BJ (cell line): ENCODE measurements around the gene TNIP2. TPM values are rescaled to one million over a fixed set of nuclear protein-coding genes. Genes with fewer than 3 reads are reported as not detected.

Source experiments
- CTCF ChIA-PET: fragments of 350-600 bp; formaldehyde crosslinking; extraction: SDS; loops from one replicate; lab custom pipeline; 2021; ENCODE audit warnings: antibody characterized with exemption, inconsistent platforms; lab: Yijun Ruan, JAX
- POLR2A ChIA-PET: fragments of 300-600 bp; sonication (Branson Sonifier 250); formaldehyde crosslinking; extraction: SDS; loops from one replicate; lab custom pipeline; 2021; ENCODE audit warnings: antibody characterized with exemption; lab: Charles Lee
- DNase-seq: peaks from one replicate; pipeline ENCODE4 v3.0.0-alpha.2; 2011; ENCODE audit warnings: low read depth
- H3K27me3 ChIP-seq: 2 replicates; pipeline ENCODE4 v1.6.0; 2011; ENCODE audit warnings: low read length; ENCODE audit not compliant: control insufficient read depth, insufficient read depth
- H3K36me3 ChIP-seq: 2 replicates; pipeline ENCODE4 v1.5.1; 2011; ENCODE audit warnings: low read length; ENCODE audit not compliant: control insufficient read depth, insufficient read depth
- H3K4me3 ChIP-seq: 2 replicates; pipeline ENCODE4 v1.5.1; 2011; ENCODE audit warnings: low read depth, mild to moderate bottlenecking, control low read depth, low read length
- polyA plus RNA-seq: library from polyadenylated mRNA; depleted of rRNA; stranded (reverse); fragments of >200 nt; gene quantifications from 2 replicates; pipeline ENCODE4 v1.2.3, GENCODE V29; 2011; rRNA removed
- TF ChIP-seq, protein P1 (sequence below): IDR thresholded peaks from 2 replicates; pipeline ENCODE4 v1.5.1; 2011; ENCODE audit warnings: low read depth, mild to moderate bottlenecking, control low read depth, inconsistent platforms, low read length, moderate library complexity; ENCODE audit not compliant: insufficient read depth

TNIP2 gene
- polyA plus RNA-seq, 1 experiment: 48.1 TPM

- POLR2A ChIA-PET: no interaction called here
- TF ChIP-seq, protein P1, sequence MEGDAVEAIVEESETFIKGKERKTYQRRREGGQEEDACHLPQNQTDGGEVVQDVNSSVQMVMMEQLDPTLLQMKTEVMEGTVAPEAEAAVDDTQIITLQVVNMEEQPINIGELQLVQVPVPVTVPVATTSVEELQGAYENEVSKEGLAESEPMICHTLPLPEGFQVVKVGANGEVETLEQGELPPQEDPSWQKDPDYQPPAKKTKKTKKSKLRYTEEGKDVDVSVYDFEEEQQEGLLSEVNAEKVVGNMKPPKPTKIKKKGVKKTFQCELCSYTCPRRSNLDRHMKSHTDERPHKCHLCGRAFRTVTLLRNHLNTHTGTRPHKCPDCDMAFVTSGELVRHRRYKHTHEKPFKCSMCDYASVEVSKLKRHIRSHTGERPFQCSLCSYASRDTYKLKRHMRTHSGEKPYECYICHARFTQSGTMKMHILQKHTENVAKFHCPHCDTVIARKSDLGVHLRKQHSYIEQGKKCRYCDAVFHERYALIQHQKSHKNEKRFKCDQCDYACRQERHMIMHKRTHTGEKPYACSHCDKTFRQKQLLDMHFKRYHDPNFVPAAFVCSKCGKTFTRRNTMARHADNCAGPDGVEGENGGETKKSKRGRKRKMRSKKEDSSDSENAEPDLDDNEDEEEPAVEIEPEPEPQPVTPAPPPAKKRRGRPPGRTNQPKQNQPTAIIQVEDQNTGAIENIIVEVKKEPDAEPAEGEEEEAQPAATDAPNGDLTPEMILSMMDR: no peak
- H3K27me3 ChIP-seq: no peaks in the 10 kb centered on the region
- DNase-seq: no peak
- CTCF ChIA-PET: interaction anchor here (1.5 kb wide), 1 partner anchor 478 kb away, joined by 3 read pairs; no protein-coding TSS in a partner anchor
- peaks cover 45% of the 10 kb centered on the region for H3K36me3 ChIP-seq
- H3K4me3 ChIP-seq: no peak overlapping the region
Measured at GRCh38 chr4:2697995-2698414, 58.1 kb downstream of the TNIP2 start.

- ChIA-PET CTCF (no interaction called here), POLR2A (no interaction called here)
- H3K36me3 ChIP-seq: peaks cover 41% of the 10 kb centered on the region
- TF ChIP-seq, protein P1: no peak
- no peak overlapping the region for H3K4me3 ChIP-seq
- no peak for DNase-seq
- H3K27me3 ChIP-seq: no peaks in the 10 kb centered on the region
Measured at GRCh38 chr4:2696423-2696822, 59.7 kb downstream of the TNIP2 start.

DNA sequence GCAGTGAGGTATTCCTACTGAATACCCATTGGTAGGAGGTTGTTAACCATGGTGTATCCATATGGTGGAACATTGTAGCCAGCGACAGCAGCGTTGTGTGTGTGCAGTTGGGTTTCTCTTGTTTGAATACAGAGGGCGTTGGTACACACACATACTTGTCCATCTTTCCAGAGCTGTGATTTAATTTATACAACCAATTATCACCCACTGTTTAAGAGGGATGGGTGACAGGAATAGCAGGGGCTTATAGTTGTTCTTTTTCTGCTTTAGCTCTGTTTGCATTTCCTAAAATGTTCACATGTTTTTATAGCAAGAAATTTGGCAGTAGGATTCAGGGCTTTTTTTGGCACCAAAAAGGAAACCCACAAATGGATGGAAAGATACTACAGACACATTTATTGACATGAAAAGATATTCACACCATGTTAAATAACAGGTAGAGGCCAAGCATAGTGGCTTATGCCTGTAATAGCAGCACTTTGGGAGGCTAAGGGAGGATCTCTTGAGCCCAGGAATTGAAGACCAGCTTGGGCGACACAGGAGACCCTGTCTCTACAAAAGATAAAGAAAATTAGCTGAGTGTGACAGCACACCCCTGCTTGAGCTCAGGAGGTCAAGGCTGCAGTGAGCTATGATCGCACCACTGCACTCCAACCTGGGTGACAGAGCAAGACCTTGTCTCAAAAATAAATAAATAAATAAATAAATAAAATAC, 60.6 kb downstream of the TNIP2 start:
- CTCF ChIA-PET: interaction anchor here (1.6 kb wide), 1 partner anchor 10 kb away, joined by 4 read pairs; no protein-coding TSS in a partner anchor
- DNase-seq: no peak
- TF ChIP-seq, protein P1: no peak
- H3K4me3 ChIP-seq: no peak overlapping the region
- H3K27me3 ChIP-seq: no peaks in the 10 kb centered on the region
- peaks cover 47% of the 10 kb centered on the region for H3K36me3 ChIP-seq
- POLR2A ChIA-PET: no interaction called here

- Histone ChIP-seq H3K4me3 (no peak overlapping the region), H3K27me3 (no peaks in the 10 kb centered on the region), H3K36me3 (peaks cover 42% of the 10 kb centered on the region)
- CTCF ChIA-PET: interaction anchor here (1.6 kb wide), 1 partner anchor 10 kb away, joined by 4 read pairs; no protein-coding TSS in a partner anchor
- POLR2A ChIA-PET: no interaction called here
- no peak for DNase-seq
- TF ChIP-seq, protein P1: no peak
Measured at GRCh38 chr4:2694691-2695090, 61.4 kb downstream of the TNIP2 start.

DNA sequence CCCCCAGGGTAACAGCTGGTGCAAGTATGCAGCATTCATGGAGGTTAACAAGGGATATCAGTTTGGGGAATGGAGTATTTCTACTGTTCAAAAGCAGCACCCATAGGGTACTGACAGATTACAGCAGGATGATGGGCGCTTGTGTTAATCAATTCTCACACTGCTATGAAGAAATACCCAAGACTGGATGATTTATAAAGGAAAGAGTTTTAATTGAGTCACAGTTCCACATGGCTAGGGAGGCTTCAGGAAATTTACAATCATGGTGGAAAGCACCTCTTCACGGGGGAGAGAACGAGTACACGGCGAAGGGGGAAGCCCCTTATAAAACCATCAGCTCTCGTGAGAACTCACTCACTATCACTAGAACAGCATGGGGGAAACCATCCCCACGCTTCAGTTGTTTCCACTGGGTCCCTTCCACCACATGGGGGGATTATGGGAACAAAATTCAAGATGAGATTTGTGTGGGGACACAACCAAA, 64.1 kb downstream of the TNIP2 start:
- Histone ChIP-seq H3K4me3 (no peak overlapping the region), H3K27me3 (no peaks in the 10 kb centered on the region), H3K36me3 (peaks cover 32% of the 10 kb centered on the region)
- ChIA-PET CTCF (no interaction called here), POLR2A (no interaction called here)
- TF ChIP-seq, protein P1: no peak
- DNase-seq: no peak

Other genes starting within 250 kb of the TNIP2 start
- 5.5 and 5.9 TPM in 2 replicates for gene FAM193A, start 219.7 kb downstream of the TNIP2 start, polyA plus RNA-seq
- gene SH3BP2, start 36.7 kb upstream of the TNIP2 start, polyA plus RNA-seq: 23.9 and 42.2 TPM in 2 replicates
- 96.8 and 140 TPM in 2 replicates for gene ADD1, start 87.5 kb upstream of the TNIP2 start, polyA plus RNA-seq
- gene NOP14, start 207.1 kb upstream of the TNIP2 start, polyA plus RNA-seq: 7.1 and 8.2 TPM in 2 replicates
- gene GRK4, start 207.2 kb upstream of the TNIP2 start, polyA plus RNA-seq: 1.9 and 2.1 TPM in 2 replicates